Stimulated activated CD8-positive, alpha-beta memory T cell treated with anti-CD3 and anti-CD28 coated beads, Interleukin-4, amount 100 ng/mL, for 4 hours (primary cell): ENCODE measurements around the gene UBTF.

Experiments
- DNase-seq, 2 donors: peaks; one replicate each; pipeline ENCODE4 v3.0.0-alpha.2; 2020; ENCODE audit warnings: low read depth in 2 of 2, low spot score in 1 of 2

The UBTF gene

GRCh38 chr17:44170499-44171201 is 48.8 kb downstream of the UBTF start, which contains the start of gene ASB16:
ASB16 (plus strand) TSS chr17:44170704; CDS start chr17:44170790, 86 bp downstream.
- no peak for DNase-seq

GRCh38 chr17:44170135-44170498 is 49.4 kb downstream of the UBTF start:
- no peak for DNase-seq

- DNase-seq = no peak
Measured at GRCh38 chr17:44167181-44167861, 52.2 kb downstream of the UBTF start.

DNA sequence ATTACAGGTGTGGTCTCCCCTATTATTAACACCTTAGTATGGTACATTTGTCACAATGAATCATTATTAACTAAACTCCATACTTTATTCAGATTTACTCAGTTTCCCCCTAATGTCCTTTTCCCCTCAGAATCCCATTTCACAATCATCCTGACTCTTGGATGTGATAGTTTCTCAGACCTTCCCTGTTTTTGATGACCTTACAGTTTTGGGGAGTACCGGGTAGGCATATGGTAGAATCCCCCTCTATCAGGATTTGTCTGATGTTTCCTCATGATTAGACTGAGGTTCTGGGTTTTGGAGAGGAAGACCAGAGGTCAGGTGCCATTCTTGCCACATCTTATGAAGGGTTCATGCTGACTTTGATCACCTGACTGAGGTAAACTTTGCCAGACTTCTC is 55.0 kb downstream of the UBTF start:
- no peak for DNase-seq

GRCh38 chr17:44159519-44160210 is 59.8 kb downstream of the UBTF start:
- no peak for DNase-seq

GRCh38 chr17:44155488-44155887 is 64.0 kb downstream of the UBTF start:
- DNase-seq = no peak
